Neural cell (in vitro differentiated cells): ENCODE data around the gene ZNF503. TPM values are rescaled to one million over a fixed set of nuclear protein-coding genes. Genes with fewer than 3 reads are reported as not detected.

Experiments
- H2AFZ ChIP-seq: fragments of 200-600, 300-800 bp; sonication (generic), shearing (Covaris generic); 2 replicates; pipeline ENCODE4 v1.6.0; 2014; ENCODE audit warnings: low read depth, mild to moderate bottlenecking, antibody characterized with exemption, low read length, moderate library complexity
- H3F3A ChIP-seq: fragments of 200-600 bp; shearing (Covaris generic); 2 replicates; pipeline ENCODE4 v1.6.1; 2016; ENCODE audit warnings: mild to moderate bottlenecking, moderate library complexity, mixed read lengths, antibody characterized with exemption, low read length; ENCODE audit not compliant: insufficient read depth, poor library complexity, severe bottlenecking
- H3K27ac ChIP-seq: fragments of 200-600, 300-800 bp; sonication (generic), shearing (Covaris generic); 2 replicates; pipeline ENCODE4 v1.5.1; 2014; ENCODE audit warnings: mild to moderate bottlenecking, low read length, moderate library complexity
- H3K27me3 ChIP-seq: fragments of 300-800, 200-600 bp; sonication (generic), shearing (Covaris generic); 2 replicates; pipeline ENCODE4 v1.6.0; 2014; ENCODE audit warnings: mild to moderate bottlenecking, low read depth, low read length, moderate library complexity; ENCODE audit not compliant: insufficient read depth
- H3K36me3 ChIP-seq: fragments of 300-800, 200-600 bp; sonication (generic), shearing (Covaris generic); 2 replicates; pipeline ENCODE4 v1.5.1; 2014; ENCODE audit warnings: mild to moderate bottlenecking, antibody characterized with exemption, low read length, moderate library complexity; ENCODE audit not compliant: insufficient read depth
- H3K4me2 ChIP-seq: fragments of 300-800, 200-600 bp; sonication (generic), shearing (Covaris generic); 2 replicates; pipeline ENCODE4 v1.6.0; 2014; ENCODE audit warnings: mild to moderate bottlenecking, low read length
- H3K4me3 ChIP-seq: fragments of 300-800, 200-600 bp; sonication (generic), shearing (Covaris generic); 2 replicates; pipeline ENCODE4 v1.5.1; 2014; ENCODE audit warnings: mild to moderate bottlenecking, low read length, moderate library complexity
- H3K79me2 ChIP-seq: fragments of 200-600 bp; shearing (Covaris generic); replicated peaks from 2 replicates; pipeline ENCODE4 v1.6.0; 2014; ENCODE audit warnings: mild to moderate bottlenecking, low read length, moderate library complexity; ENCODE audit not compliant: insufficient read depth
- H3K9ac ChIP-seq: fragments of 300-800, 200-600 bp; sonication (generic), shearing (Covaris generic); 2 replicates; pipeline ENCODE4 v1.6.1; 2016; ENCODE audit warnings: mild to moderate bottlenecking, low read length, mixed read lengths
- H3K9me2 ChIP-seq: fragments of 200-600 bp; shearing (Covaris generic); 2 replicates; pipeline ENCODE4 v1.6.1; 2016; ENCODE audit warnings: mild to moderate bottlenecking, low read length, mixed read lengths; ENCODE audit not compliant: insufficient read depth
- H3K9me3 ChIP-seq: fragments of 200-600, 300-800 bp; sonication (generic), shearing (Covaris generic); 2 replicates; pipeline ENCODE4 v1.6.1; 2016; ENCODE audit warnings: mild to moderate bottlenecking, mixed run types, low read length, moderate library complexity, mixed read lengths
- H4K20me1 ChIP-seq: fragments of 200-600 bp; shearing (Covaris generic); 2 replicates; pipeline ENCODE4 v1.6.1; 2016; ENCODE audit warnings: mild to moderate bottlenecking, mixed run types; ENCODE audit not compliant: insufficient read depth
- CTCF ChIP-seq: fragments of 450-650 bp; IDR thresholded peaks from 2 replicates; pipeline ENCODE4 v1.5.1; 2014; ENCODE audit warnings: antibody characterized with exemption, mild to moderate bottlenecking, moderate library complexity; ENCODE audit not compliant: poor library complexity, severe bottlenecking
- EP300 ChIP-seq: fragments of 450-650 bp; conservative IDR thresholded peaks from 2 replicates; pipeline ENCODE4 v1.6.1; 2014; ENCODE audit warnings: antibody characterized with exemption, mild to moderate bottlenecking, moderate library complexity; ENCODE audit not compliant: poor library complexity, severe bottlenecking
- EZH2 ChIP-seq: fragments of 200-600, 300-800 bp; shearing (Covaris generic), sonication (generic); IDR thresholded peaks from 2 replicates; pipeline ENCODE4 v1.6.1; 2014; ENCODE audit warnings: antibody characterized with exemption, low read length, borderline replicate concordance, mild to moderate bottlenecking; ENCODE audit not compliant: insufficient read depth, poor library complexity, severe bottlenecking
- MXI1 ChIP-seq: fragments of 450-650 bp; conservative IDR thresholded peaks from 2 replicates; pipeline ENCODE4 v1.6.1; 2014; ENCODE audit warnings: antibody characterized with exemption, mild to moderate bottlenecking; ENCODE audit not compliant: poor library complexity, severe bottlenecking
- POLR2AphosphoS5 ChIP-seq: IDR thresholded peaks from 2 replicates; pipeline ENCODE4 v1.6.1; 2012
- RAD21 ChIP-seq: fragments of 450-650 bp; conservative IDR thresholded peaks from 2 replicates; pipeline ENCODE4 v1.6.1; 2014; ENCODE audit warnings: antibody characterized with exemption, mild to moderate bottlenecking, moderate library complexity
- REST ChIP-seq: IDR thresholded peaks from 2 replicates; pipeline ENCODE4 v1.6.1; 2012; ENCODE audit warnings: borderline replicate concordance
- SMC3 ChIP-seq: fragments of 450-650 bp; conservative IDR thresholded peaks from 2 replicates; pipeline ENCODE4 v1.6.1; 2014; ENCODE audit warnings: antibody characterized with exemption, mild to moderate bottlenecking, moderate library complexity; ENCODE audit not compliant: poor library complexity
- TAF1 ChIP-seq: IDR thresholded peaks from 2 replicates; pipeline ENCODE4 v1.6.1; 2012; ENCODE audit warnings: low read depth
- polyA plus RNA-seq: library from polyadenylated mRNA; depleted of rRNA; stranded (reverse); fragments of >200 nt; gene quantifications from 2 replicates; pipeline ENCODE4 v1.2.3, GENCODE V29; 2014

The ZNF503 gene
- polyA plus RNA-seq, 1 donor from 2014 or later = 41.4 TPM

GRCh38 chr10:75392744-75393143 is 8.8 kb downstream of the ZNF503 start:
- Histone ChIP-seq H3K27ac (no peak overlapping the region), H3K4me3 (no peak overlapping the region), H3K9me2 (no peaks in the 10 kb centered on the region), H3K4me2 (no peak overlapping the region), H4K20me1 (peaks cover 2% of the 10 kb centered on the region), H3K9ac (no peak overlapping the region), H3K79me2 (peaks cover 54% of the 10 kb centered on the region), H2AFZ (no peak overlapping the region), H3K27me3 (peaks cover 48% of the 10 kb centered on the region), H3K9me3 (no peaks in the 10 kb centered on the region), H3F3A (no peaks in the 10 kb centered on the region), H3K36me3 (peaks cover 4% of the 10 kb centered on the region)
- no peak for TF ChIP-seq TAF1
- TF ChIP-seq CTCF = no peak
- TF ChIP-seq MXI1 = no peak
- no peak for TF ChIP-seq SMC3
- no peak for TF ChIP-seq EZH2
- no peak for TF ChIP-seq POLR2AphosphoS5
- no peak for TF ChIP-seq EP300
- no peak for TF ChIP-seq REST
- TF ChIP-seq RAD21 = no peak

GRCh38 chr10:75392271-75392670 is 9.3 kb downstream of the ZNF503 start:
- Histone ChIP-seq H3K9ac (no peak overlapping the region), H3K27ac (no peak overlapping the region), H3K9me3 (no peaks in the 10 kb centered on the region), H3K4me2 (no peak overlapping the region), H4K20me1 (peaks cover 1% of the 10 kb centered on the region), H3F3A (no peaks in the 10 kb centered on the region), H3K4me3 (no peak overlapping the region), H3K27me3 (peaks cover 43% of the 10 kb centered on the region), H2AFZ (no peak overlapping the region), H3K79me2 (peaks cover 49% of the 10 kb centered on the region), H3K9me2 (no peaks in the 10 kb centered on the region), H3K36me3 (peaks cover 4% of the 10 kb centered on the region)
- TF ChIP-seq EZH2 (no peak), POLR2AphosphoS5 (no peak), TAF1 (no peak), EP300 (no peak), CTCF (no peak), SMC3 (no peak), REST (no peak), RAD21 (no peak), MXI1 (no peak)
